GM21576 (cell line): ENCODE results near the gene SCN4A.

ENCODE experiments used
- ATAC-seq: cut with Tn5 transposase; IDR thresholded peaks from one replicate; pipeline ENCODE4 v1.9.1; 2021; ENCODE audit warnings: mild to moderate bottlenecking, moderate library complexity; ENCODE audit not compliant: unreplicated experiment

Gene SCN4A

GRCh38 chr17:63960006-63960405 is 12.7 kb downstream of the SCN4A start:
- no peak for ATAC-seq

DNA sequence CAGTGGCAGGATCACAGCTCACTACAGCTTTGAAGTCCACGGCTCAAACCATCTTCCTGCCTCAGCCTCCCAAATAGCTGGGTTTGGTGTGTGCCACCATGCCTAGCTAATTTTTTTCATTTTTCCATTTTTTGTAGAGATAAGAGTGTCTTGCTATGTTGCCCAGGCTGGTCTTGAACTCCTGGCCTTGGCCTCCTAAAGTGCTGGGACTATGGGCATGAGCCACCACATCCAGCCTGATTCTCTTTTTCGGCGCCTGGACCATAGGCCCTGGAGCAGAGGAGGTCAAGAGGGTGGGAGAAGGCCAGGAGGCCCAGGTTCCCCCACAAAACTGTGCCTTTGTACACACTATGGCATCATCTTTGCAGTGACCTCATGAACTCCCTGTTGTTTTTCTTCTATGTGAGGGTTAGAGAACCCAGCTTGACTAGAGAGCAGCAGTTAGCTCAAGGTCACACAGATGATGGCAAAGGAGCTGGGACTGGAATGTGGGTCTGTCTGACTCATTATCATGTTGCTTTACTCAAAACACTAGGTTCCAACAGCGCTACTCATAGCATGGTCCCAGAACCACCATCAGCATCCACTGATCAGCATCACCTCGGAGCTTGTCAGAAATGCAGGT is 16.3 kb downstream of the SCN4A start:
- no peak for ATAC-seq

- ATAC-seq, result no peak
These were observed 16.9 kb downstream of the SCN4A start for GRCh38 chr17:63955791-63956190.

GRCh38 chr17:63955232-63955631 is 17.5 kb downstream of the SCN4A start:
- no peak for ATAC-seq

DNA sequence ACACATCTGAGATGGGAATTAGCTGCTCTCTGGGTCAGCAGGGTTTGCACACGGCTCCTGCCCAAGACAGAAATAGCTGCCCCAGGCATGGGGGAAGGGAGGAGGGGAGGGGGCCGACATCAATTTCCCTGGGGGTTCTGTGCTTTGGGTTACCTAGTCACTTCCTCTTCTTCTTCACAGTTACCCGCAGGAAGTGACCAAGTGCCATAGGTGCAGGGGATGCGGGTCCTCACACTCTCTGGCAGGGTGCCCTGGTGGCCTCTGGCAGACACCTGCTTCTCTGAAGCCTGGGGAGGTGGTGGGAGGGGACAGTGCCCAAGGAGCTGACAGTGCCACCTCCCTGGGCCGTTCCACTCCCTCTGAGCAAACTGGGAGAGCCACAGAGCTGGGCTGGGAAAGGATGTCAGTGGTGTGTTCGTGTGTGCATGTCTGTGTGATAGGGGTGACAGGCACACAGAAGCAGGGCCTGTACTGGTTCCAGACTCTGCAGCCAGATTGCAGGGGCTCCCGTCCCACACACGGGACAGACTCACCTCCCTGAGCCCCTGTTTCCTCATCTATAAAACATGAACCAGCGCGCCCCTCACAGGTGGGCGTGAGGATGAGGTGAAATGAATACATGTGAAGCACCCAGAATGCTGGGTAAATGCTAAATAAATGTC is 18.2 kb downstream of the SCN4A start:
- peak; percentile 54 for ATAC-seq

DNA sequence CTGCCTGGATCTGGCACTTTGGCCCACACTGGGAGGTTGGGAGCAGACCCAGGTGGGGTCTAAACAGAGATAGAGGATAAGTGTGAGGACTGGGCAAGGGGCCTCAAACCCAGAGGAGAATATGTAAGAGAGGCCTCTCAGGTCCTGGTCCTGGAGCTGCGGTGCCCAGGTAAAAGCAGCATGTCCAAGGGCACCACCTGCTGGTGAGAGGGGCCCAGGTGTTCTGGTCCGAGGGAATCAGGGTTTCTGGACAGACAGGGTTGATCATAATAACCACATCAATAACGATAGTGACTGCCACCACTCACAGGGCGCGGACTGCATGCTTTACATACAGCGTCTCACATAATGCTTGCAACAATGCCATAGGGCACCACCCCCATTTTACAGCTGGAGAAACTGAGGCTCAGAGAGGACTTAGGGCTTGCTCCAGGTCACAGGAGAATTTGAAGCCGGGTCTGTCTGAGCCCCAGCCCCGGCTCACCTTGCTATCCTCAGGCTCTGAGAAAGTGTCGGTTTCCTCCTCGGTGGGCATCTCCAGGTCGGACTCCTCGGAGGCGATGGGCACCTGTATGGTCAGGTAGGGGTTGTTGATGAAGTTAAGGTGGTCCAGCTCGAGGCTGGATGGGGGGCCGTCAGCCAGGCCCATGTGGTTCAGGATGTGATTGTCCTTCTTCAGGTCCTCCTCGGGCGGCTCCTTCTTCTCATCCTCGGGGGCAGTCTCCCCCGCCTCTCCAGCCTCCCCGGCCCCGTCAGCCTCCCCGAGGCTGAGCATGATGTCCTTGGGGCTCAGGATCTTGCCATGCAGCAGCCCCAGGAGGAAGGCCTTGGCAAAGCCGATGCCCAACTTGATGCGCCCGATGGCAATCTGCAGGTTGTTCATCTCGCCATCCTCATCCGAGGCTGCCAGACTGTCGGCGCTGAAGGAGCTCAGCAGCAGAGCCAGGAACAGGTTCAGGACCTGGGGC is 21.5 kb downstream of the SCN4A start:
- ATAC-seq, result no peak

- no peak for ATAC-seq
These were observed 23.0 kb downstream of the SCN4A start for GRCh38 chr17:63949576-63950250.

DNA sequence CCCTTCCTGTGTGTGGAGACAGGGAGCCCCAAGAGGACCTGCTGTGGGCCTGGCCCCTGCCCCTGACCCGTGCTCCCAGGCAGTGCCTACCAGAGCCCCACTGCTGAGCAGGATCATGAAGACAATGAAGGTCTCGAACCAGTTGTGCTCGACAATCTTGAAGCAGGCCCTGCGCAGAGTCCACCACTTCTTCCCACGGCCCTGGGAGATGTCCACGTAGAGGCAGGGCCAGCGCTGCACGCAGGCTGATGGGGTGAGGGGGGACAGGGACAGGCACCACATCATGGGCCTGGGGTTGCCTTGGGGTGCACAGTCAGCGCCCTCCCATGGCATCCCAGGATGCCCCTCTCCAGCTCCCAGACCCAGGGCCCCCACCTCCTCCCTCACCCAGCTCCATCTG is 24.2 kb downstream of the SCN4A start:
- ATAC-seq, result no peak

DNA sequence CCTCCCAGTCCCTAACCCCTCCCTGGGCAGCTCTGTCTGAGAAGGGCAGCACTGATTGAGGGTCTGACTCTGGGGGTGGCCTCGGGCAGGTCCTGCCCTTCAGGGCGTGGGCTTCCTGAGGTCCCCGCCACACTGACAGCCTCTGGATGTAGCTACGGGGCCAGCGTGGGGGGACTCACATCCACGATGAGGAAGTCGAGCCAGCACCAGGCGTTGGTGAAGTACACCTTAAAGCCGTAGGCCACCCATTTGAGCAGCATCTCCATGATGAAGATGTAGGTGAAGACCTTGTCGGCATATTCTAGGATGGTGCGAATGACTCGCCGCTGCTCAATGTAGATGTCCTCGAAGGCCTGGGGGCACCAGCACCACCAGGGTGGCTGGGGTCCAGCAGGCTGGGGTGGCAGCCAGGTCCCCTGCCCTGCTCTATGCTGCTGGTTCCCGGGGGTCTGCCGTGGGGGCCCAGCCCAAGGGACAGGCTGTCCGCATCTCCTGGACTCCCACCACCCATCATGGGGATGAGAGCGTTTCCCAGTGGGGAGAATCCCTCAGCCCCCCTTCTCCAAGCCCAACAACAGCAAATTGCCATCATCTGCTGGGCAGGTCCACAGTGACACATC is 24.9 kb downstream of the SCN4A start:
- ATAC-seq, result no peak

DNA sequence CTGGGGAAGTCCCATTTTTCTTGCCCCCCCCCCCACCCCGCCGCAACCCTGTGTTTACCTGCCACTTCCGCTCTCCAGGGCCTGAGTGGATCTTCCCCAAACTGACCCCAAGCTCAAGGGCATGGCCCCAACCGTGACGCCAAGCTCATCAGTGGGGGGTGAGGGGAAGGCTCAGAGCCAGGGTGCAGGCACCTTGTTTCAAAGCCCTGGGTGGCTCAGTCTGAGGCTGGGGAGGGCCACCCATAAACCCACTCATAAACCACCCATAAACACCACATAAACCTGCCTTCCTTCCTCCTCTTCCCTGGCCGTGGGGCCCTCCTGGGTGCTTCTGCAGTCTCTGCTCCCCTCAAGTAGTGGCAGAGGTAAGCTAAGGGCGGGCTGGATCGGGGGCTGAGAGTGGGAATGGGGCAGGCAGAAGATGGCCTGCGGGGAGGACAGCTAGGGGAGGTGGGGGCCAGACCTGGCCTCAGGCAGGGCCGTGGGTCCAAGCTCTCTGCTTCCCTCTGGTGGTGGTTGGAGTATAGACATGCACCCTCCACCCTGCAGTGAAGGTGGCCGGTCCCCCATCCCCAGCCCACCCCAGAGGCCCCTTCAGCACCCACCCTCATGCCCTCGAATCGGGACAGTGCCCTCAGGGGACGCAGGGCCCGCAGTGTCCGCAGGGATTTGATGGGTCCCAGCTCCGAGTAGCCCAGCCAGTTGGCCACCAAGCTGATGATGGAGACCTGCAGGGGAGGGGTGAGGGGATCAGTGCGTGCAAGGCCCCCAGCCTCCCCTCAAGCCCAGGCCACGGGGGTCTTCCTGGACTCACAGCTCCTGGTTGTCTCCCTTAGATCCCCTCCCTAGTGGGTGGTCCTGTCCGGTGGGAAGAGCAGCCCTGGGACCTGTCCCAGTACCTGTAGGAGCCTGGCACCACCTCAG is 26.0 kb downstream of the SCN4A start:
- peak; percentile 46 for ATAC-seq

- no peak for ATAC-seq
These were observed 26.8 kb downstream of the SCN4A start for GRCh38 chr17:63945784-63946439.

GRCh38 chr17:63944736-63945499 is 27.8 kb downstream of the SCN4A start:
- ATAC-seq, result no peak

GRCh38 chr17:63943745-63944144 is 29.0 kb downstream of the SCN4A start:
- ATAC-seq, result no peak

DNA sequence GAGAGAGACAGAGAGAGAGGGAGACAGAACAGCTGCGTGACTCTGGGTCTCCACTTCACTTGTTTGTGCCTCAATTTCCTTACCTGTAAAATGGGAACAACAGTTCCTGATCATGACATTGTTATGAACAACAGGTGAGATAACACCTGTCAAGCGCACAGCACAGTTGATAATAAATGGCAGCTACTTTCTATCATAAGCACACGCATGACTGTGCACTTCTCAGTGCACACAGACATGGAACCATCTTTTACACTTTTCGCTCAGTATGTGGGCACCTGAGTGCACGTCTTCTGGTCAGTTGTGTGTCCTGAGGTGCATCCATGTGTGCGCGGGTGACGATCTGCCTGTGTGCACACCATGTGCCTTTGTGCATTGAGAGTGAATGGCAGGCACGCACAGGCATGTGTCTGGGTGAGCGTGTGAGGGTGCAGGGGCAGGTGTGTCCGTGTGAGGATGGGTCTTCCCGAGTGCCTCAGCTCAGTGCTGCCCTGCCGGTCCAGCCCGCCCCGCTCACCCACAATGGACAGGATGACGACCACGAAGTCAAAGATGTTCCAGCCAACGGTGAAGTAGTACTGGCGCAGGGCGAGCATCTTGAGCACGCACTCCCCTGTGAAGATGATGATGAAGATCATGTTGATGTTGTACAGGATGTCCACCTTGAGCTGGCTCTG is 30.3 kb downstream of the SCN4A start:
- ATAC-seq, result no peak

DNA sequence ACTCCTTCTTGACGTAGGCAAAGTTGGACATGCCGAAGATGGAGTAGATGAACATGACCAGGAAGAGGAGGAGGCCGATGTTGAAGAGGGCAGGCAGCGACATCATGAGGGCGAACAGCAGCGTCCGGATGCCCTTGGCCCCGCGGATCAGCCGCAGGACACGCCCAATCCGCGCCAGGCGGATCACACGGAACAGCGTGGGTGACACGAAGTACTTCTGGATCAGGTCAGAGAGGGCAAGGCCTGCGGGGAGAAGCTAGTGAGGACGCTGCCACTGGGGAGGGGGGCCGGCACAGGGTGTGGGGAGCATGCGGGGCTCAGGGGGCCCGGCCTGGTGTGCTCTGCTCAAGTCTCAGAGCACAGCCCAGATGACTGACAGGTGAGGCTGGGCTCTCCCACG is 31.0 kb downstream of the SCN4A start:
- ATAC-seq, result no peak

- no peak for ATAC-seq
These were observed 31.6 kb downstream of the SCN4A start for GRCh38 chr17:63941162-63941561.

DNA sequence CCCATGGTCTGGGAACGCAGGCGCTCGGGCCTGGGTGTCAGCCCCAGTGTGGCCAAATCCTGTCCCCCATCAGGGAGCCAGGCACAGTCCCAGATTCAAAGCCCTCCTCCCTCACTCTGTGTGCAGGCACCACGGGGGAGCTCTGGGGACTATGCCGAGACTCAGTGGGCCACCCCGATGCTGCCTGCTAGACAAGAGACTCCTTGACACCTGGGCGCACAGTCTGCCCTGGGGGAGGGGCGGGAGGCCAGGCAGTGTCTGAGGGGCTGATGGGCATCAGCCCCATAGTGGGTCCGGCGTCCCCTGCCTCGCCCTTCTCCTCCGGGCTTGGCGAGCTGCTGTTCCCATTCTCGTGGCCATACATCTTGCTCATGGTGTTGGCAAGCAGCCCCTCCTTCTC is 32.1 kb downstream of the SCN4A start:
- ATAC-seq, result no peak

DNA sequence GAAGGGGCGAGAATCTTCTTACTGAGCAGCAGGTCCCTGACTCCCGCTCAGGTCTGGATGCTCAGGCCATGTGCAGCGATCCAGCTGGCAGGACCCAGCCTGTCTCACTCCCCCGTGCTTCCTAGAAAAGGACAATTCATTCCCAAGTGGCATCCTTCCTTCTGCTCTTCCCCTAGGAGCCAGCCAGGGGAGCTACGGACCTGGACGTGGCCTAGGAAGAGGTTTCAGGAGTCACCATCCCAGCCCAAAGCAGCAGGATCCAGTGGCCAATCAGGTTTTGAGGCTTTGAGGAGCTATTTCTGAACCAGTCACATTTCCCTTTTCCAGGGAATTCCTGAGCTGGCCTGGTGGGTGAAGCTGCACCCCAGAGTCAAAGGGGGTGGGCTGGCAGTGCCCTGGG is 32.8 kb downstream of the SCN4A start:
- ATAC-seq, result no peak
